ENCODE data around the gene FAM83C.

The FAM83C gene

DNA sequence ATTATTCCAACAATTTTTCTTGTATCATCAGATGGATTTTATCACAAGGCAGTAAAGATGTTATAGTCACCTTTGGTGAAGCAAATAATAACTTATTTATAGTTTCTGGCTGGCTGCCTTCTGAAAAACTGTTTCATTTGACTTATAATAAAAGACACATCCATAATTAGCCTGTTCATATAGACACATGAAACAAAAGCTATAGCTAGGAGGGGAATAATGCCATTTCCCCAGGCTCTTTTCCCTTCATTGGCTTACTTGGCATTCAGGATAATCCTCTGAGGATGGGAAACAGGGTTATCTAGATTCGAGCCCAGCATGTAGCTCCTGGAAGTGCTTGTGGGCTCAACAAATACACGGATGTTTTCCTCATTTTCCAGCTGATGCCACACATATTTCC is 48.2 kb downstream of the FAM83C start:
- no peak for DNase-seq
- H3K9me3 Mint-ChIP-seq, result no peaks in the 10 kb centered on the region
- no peaks in the 10 kb centered on the region for H3K4me1 Mint-ChIP-seq
- peaks cover 10% of the 10 kb centered on the region for H3K27me3 Mint-ChIP-seq
- H3K4me3 Mint-ChIP-seq, result no peak overlapping the region
- no peaks in the 10 kb centered on the region for H3K36me3 Mint-ChIP-seq
- CTCF ChIA-PET, result no interaction called here
- no peak overlapping the region for H3K27ac Mint-ChIP-seq

DNA sequence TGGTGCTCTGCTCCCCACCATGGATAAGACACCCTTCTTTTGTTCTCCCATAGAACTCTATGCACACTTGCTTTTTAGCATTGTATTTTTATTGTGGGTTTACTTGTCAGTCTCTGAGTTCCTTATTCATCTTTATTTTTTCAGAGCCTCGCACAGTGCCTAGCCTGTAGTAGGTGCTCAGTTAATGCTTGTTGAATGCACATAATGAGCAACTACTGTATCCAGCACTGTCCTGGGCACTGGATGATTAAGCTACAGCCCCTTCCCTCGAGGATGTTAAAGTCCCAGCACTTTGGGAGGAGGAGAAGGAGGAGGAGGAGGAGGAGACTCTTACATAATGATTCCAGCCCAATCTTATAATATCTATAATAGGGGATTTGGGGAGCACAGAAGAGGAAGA is 48.9 kb downstream of the FAM83C start:
- CTCF ChIA-PET, result no interaction called here
- H3K27ac Mint-ChIP-seq, result no peak overlapping the region
- H3K4me1 Mint-ChIP-seq, result no peaks in the 10 kb centered on the region
- H3K9me3 Mint-ChIP-seq, result no peaks in the 10 kb centered on the region
- H3K36me3 Mint-ChIP-seq, result no peaks in the 10 kb centered on the region
- H3K27me3 Mint-ChIP-seq, result peaks cover 10% of the 10 kb centered on the region
- H3K4me3 Mint-ChIP-seq, result no peak overlapping the region
- no peak for DNase-seq

DNA sequence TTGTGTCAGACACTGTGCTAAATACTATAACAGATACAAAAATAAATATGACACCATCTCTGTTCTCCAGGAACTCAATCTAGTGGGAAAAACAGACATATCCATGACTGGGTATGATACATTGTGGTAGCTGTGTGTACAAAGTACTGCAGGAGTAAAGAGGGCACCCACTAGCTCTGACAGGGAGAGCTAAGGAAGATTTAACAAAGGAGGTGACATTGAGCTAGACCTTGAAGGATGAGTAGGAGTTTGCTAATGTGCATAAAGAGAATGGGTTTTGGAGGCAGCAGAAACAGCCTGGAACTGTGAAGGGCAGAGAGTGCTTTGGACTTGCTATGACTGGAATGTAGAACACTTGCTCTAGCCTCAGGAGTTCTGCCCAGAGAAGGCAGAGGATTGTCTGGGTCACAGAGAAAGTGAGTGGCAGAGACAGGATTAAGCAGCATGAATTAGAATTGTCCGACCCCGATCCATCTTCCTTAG is 51.4 kb downstream of the FAM83C start:
- Mint-ChIP-seq H3K4me1 (no peaks in the 10 kb centered on the region), H3K36me3 (no peaks in the 10 kb centered on the region), H3K4me3 (no peak overlapping the region), H3K27me3 (peaks cover 10% of the 10 kb centered on the region), H3K9me3 (no peaks in the 10 kb centered on the region), H3K27ac (no peak overlapping the region)
- CTCF ChIA-PET, result no interaction called here
- no peak for DNase-seq

DNA sequence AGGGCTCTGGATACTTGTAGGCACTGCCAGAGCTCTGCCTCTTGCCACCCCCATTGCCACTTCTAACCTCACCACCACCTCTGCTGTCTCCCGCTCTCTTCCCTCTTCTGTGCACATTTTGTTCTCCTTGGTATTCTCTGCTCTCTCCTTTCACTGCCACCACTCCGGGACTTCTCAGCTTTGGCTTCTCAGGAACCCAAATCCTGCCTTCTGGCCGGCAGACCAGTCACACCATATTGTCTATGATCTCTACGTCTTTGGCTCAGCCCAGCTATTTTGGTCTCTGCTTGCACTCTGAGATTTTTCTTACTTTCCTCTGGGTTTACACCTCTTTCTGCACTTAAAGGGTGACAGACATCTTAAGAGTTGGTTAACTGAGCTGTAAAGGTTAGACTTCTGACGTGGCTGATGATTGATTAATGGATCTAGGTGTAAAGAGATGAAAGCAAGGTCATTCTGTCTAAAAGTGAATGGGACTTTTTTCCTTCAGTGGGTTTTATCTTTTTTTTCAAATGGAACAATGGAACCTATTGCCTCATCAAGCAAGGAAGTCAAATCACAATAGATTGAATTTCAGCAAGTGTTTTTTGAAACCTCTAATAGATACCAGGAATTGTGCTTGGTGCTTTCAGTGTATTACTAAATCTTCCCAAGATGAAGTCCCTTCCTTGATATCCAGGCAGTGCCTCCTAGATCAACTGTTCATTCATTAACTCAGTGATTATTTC is 52.0 kb downstream of the FAM83C start:
- Mint-ChIP-seq H3K4me3 (no peak overlapping the region), H3K9me3 (no peaks in the 10 kb centered on the region), H3K27me3 (peaks cover 10% of the 10 kb centered on the region), H3K4me1 (no peaks in the 10 kb centered on the region), H3K36me3 (no peaks in the 10 kb centered on the region), H3K27ac (no peak overlapping the region)
- DNase-seq, result no peak
- CTCF ChIA-PET, result no interaction called here

DNA sequence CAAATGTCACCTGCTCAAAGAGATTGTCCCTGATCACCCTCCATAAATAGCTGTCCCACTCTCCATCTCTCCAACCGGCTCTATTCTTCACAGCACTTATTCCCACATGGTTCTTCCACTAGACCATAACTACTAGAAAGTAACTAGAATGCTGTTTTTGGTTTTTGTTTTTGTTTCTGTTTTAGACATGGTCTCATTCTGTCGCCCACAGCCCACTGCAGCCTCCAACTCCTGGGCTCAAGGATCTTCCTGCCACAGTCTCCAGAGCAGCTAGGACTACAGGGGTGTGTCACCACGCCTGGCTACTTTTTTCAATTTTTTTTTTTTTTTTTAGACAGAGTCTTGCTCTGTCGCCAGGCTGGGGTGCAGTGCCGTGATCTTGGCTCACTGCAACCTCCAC is 53.5 kb downstream of the FAM83C start:
- peaks cover 2% of the 10 kb centered on the region for H3K36me3 Mint-ChIP-seq
- H3K27me3 Mint-ChIP-seq, result peaks cover 10% of the 10 kb centered on the region
- no peak for DNase-seq
- no peak overlapping the region for H3K4me3 Mint-ChIP-seq
- no peaks in the 10 kb centered on the region for H3K4me1 Mint-ChIP-seq
- H3K9me3 Mint-ChIP-seq, result no peaks in the 10 kb centered on the region
- no peak overlapping the region for H3K27ac Mint-ChIP-seq
- CTCF ChIA-PET, result interaction anchor here (0.6 kb wide), 1 partner anchor 192 kb away, joined by 3 read pairs; no protein-coding TSS in a partner anchor

DNA sequence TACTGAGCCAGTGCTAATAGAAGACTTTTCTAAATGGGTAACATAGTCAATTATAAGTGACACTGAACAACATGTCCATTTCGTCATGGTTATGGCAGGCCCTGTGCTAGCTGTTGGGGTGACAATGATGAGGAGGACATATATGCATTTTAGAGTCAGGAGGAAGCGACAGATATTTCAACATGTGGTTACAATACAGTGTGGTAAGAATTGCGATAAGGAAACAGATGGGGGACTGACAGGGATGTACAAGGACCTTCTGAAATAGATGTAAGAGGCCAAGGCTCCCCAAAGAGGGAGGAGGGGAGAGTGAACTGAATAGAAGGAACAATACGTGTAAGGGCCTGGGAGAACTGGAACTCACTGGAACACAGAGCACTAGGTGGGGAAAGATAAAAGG is 54.1 kb downstream of the FAM83C start:
- H3K4me1 Mint-ChIP-seq, result no peaks in the 10 kb centered on the region
- CTCF ChIA-PET, result no interaction called here
- H3K36me3 Mint-ChIP-seq, result peaks cover 2% of the 10 kb centered on the region
- peaks cover 10% of the 10 kb centered on the region for H3K27me3 Mint-ChIP-seq
- H3K27ac Mint-ChIP-seq, result no peak overlapping the region
- no peak overlapping the region for H3K4me3 Mint-ChIP-seq
- no peak for DNase-seq
- H3K9me3 Mint-ChIP-seq, result no peaks in the 10 kb centered on the region

DNA sequence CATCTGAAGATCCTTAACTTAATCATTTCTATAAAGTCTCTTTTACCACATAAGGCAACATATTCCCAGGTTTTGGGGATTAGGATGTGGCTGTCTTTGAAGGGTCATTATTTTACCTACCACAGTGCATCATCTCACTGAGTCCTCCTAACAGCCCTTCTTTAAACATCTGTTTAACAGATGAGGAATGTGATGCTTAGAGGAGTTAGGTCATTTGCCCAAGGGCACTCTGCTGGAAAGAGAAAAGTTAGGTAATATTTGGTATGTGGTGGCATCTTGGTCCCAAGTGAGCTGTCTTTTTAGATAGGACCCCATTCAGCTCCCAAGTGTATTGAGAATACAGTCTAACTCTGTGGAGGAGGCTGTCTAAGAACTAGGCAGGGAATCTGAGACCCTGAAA is 54.7 kb downstream of the FAM83C start:
- CTCF ChIA-PET, result no interaction called here
- no peak overlapping the region for H3K27ac Mint-ChIP-seq
- no peaks in the 10 kb centered on the region for H3K9me3 Mint-ChIP-seq

DNA sequence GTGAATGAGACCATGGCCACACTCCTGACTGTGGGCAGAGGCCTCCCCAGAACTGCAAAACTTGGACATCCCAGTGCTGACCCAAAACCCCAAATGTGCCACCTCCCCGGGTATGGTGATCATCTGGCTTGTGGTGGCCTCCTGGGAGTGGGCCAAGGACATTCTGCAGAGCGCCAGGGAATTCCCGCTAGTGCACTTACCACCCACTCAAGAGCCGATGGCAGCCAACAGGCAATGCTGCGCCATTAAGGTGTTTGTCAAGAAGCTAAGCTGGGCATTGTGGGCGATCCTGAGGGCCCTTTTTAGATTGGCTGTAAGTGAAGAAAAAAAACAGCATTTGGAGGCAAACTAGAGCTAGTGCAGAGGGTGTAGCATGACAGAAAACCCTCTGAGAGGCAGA is 56.3 kb downstream of the FAM83C start:
- no peak for DNase-seq
- Mint-ChIP-seq H3K27me3 (peaks cover 5% of the 10 kb centered on the region), H3K4me1 (no peaks in the 10 kb centered on the region), H3K36me3 (peaks cover 2% of the 10 kb centered on the region), H3K9me3 (no peaks in the 10 kb centered on the region), H3K27ac (no peak overlapping the region), H3K4me3 (no peak overlapping the region)
- CTCF ChIA-PET, result no interaction called here

More for the DNA sequence above, 54.7 kb downstream of the FAM83C start:
- Mint-ChIP-seq H3K4me3 (no peak overlapping the region), H3K27me3 (peaks cover 10% of the 10 kb centered on the region), H3K36me3 (peaks cover 2% of the 10 kb centered on the region), H3K4me1 (no peaks in the 10 kb centered on the region)
- no peak for DNase-seq
